RWPE2 (cell line): ENCODE measurements around the gene KSR2.

Experiments
- ATAC-seq: fragments of 200-7000 bp; cut with Tn5 transposase; 3 replicates; pipeline ENCODE4 v1.9.1; 2021; ENCODE audit warnings: low read depth
- DNase-seq: peaks from one replicate; pipeline ENCODE4 v3.0.0-alpha.2; 2020; ENCODE audit warnings: low spot score
- H3K27ac ChIP-seq: fragments of 450-650 bp; 2 replicates; pipeline ENCODE4 v1.5.1; 2017; ENCODE audit warnings: mild to moderate bottlenecking; ENCODE audit not compliant: poor library complexity, severe bottlenecking
- H3K27me3 ChIP-seq: fragments of 250-450 bp; sonication (Bioruptor Pico); 2 replicates; pipeline ENCODE4 v1.5.1; 2021; ENCODE audit warnings: mild to moderate bottlenecking, moderate library complexity; ENCODE audit not compliant: insufficient read depth, poor library complexity, severe bottlenecking
- H3K36me3 ChIP-seq: fragments of 250-450 bp; sonication (Bioruptor Pico); 2 replicates; pipeline ENCODE4 v1.5.1; 2020; ENCODE audit warnings: low read depth, mild to moderate bottlenecking, moderate library complexity
- H3K4me1 ChIP-seq: fragments of 250-450 bp; sonication (Bioruptor Pico); 2 replicates; pipeline ENCODE4 v1.5.1; 2021; ENCODE audit warnings: mild to moderate bottlenecking, moderate library complexity; ENCODE audit not compliant: insufficient read depth, poor library complexity, severe bottlenecking
- H3K4me3 ChIP-seq: fragments of 250-450 bp; sonication (Bioruptor Pico); 2 replicates; pipeline ENCODE4 v1.5.1; 2021; ENCODE audit warnings: mild to moderate bottlenecking, moderate library complexity; ENCODE audit not compliant: severe bottlenecking
- H3K9me3 ChIP-seq: fragments of 250-450 bp; sonication (Bioruptor Pico); 2 replicates; pipeline ENCODE4 v1.5.1; 2021; ENCODE audit warnings: mild to moderate bottlenecking, moderate library complexity; ENCODE audit not compliant: severe bottlenecking
- CTCF ChIP-seq: fragments of 450-650 bp; IDR thresholded peaks from one replicate; pipeline ENCODE4 v1.5.1; 2017; ENCODE audit warnings: mild to moderate bottlenecking, moderate library complexity; ENCODE audit not compliant: poor library complexity, severe bottlenecking

Gene KSR2

GRCh38 chr12:117456076-117456475, 512.7 kb downstream of the KSR2 start:
- Histone ChIP-seq H3K27me3 (no peaks in the 10 kb centered on the region), H3K4me1 (no peaks in the 10 kb centered on the region), H3K9me3 (no peaks in the 10 kb centered on the region), H3K4me3 (no peak overlapping the region), H3K36me3 (no peaks in the 10 kb centered on the region), H3K27ac (no peak overlapping the region)
- DNase-seq: no peak
- ATAC-seq: no peak
- TF ChIP-seq CTCF: no peak

- no peak for TF ChIP-seq CTCF
- Histone ChIP-seq H3K9me3 (no peaks in the 10 kb centered on the region), H3K36me3 (no peaks in the 10 kb centered on the region), H3K4me1 (no peaks in the 10 kb centered on the region), H3K27ac (no peak overlapping the region), H3K4me3 (no peak overlapping the region), H3K27me3 (no peaks in the 10 kb centered on the region)
- no peak for ATAC-seq
- DNase-seq: no peak
These were observed 514.8 kb downstream of the KSR2 start for GRCh38 chr12:117453961-117454360.

- Histone ChIP-seq H3K4me1 (no peaks in the 10 kb centered on the region), H3K36me3 (no peaks in the 10 kb centered on the region), H3K27me3 (no peaks in the 10 kb centered on the region), H3K4me3 (no peak overlapping the region), H3K9me3 (no peaks in the 10 kb centered on the region), H3K27ac (no peak overlapping the region)
- no peak for ATAC-seq
- no peak for DNase-seq
- no peak for TF ChIP-seq CTCF
These were observed 516.7 kb downstream of the KSR2 start for GRCh38 chr12:117452112-117452511.

- DNase-seq (no peak), ATAC-seq (no peak)
- Histone ChIP-seq H3K9me3 (no peaks in the 10 kb centered on the region), H3K27me3 (no peaks in the 10 kb centered on the region), H3K4me1 (no peaks in the 10 kb centered on the region), H3K4me3 (no peak overlapping the region), H3K27ac (no peak overlapping the region), H3K36me3 (no peaks in the 10 kb centered on the region)
- no peak for TF ChIP-seq CTCF
These were observed 518.6 kb downstream of the KSR2 start for GRCh38 chr12:117450209-117450608.

- ATAC-seq: no peak
- H3K36me3 ChIP-seq: no peaks in the 10 kb centered on the region
- no peak for TF ChIP-seq CTCF
These were observed 521.0 kb downstream of the KSR2 start for GRCh38 chr12:117447665-117448366.

More at GRCh38 chr12:117447665-117448366, 521.0 kb downstream of the KSR2 start:
- H3K9me3 ChIP-seq: no peaks in the 10 kb centered on the region
- no peak overlapping the region for H3K27ac ChIP-seq
- H3K4me1 ChIP-seq: no peaks in the 10 kb centered on the region
- no peak overlapping the region for H3K4me3 ChIP-seq
- no peak for DNase-seq
- no peaks in the 10 kb centered on the region for H3K27me3 ChIP-seq
